BJ (cell line): ENCODE results near the gene CHRNB1. TPM values are rescaled to one million over a fixed set of nuclear protein-coding genes. Genes with fewer than 3 reads are reported as not detected.
A peak's percentile ranks its signal among the peaks of the same experiment; 100 is the strongest.

Experiments
- CTCF ChIA-PET: fragments of 350-600 bp; formaldehyde crosslinking; extraction: SDS; loops from one replicate; lab custom pipeline; 2021; ENCODE audit warnings: antibody characterized with exemption, inconsistent platforms; lab: Yijun Ruan, JAX
- POLR2A ChIA-PET: fragments of 300-600 bp; sonication (Branson Sonifier 250); formaldehyde crosslinking; extraction: SDS; loops from one replicate; lab custom pipeline; 2021; ENCODE audit warnings: antibody characterized with exemption; lab: Charles Lee
- DNase-seq: peaks from one replicate; pipeline ENCODE4 v3.0.0-alpha.2; 2011; ENCODE audit warnings: low read depth
- H3K27me3 ChIP-seq: 2 replicates; pipeline ENCODE4 v1.6.0; 2011; ENCODE audit warnings: low read length; ENCODE audit not compliant: control insufficient read depth, insufficient read depth
- H3K36me3 ChIP-seq: 2 replicates; pipeline ENCODE4 v1.5.1; 2011; ENCODE audit warnings: low read length; ENCODE audit not compliant: control insufficient read depth, insufficient read depth
- H3K4me3 ChIP-seq: 2 replicates; pipeline ENCODE4 v1.5.1; 2011; ENCODE audit warnings: low read depth, mild to moderate bottlenecking, control low read depth, low read length
- polyA plus RNA-seq: library from polyadenylated mRNA; depleted of rRNA; stranded (reverse); fragments of >200 nt; gene quantifications from 2 replicates; pipeline ENCODE4 v1.2.3, GENCODE V29; 2011
- TF ChIP-seq, protein P1 (sequence below): IDR thresholded peaks from 2 replicates; pipeline ENCODE4 v1.5.1; 2011; ENCODE audit warnings: low read depth, mild to moderate bottlenecking, control low read depth, inconsistent platforms, low read length, moderate library complexity; ENCODE audit not compliant: insufficient read depth

The CHRNB1 gene
- polyA plus RNA-seq, 1 experiment, result 6.8 TPM

DNA sequence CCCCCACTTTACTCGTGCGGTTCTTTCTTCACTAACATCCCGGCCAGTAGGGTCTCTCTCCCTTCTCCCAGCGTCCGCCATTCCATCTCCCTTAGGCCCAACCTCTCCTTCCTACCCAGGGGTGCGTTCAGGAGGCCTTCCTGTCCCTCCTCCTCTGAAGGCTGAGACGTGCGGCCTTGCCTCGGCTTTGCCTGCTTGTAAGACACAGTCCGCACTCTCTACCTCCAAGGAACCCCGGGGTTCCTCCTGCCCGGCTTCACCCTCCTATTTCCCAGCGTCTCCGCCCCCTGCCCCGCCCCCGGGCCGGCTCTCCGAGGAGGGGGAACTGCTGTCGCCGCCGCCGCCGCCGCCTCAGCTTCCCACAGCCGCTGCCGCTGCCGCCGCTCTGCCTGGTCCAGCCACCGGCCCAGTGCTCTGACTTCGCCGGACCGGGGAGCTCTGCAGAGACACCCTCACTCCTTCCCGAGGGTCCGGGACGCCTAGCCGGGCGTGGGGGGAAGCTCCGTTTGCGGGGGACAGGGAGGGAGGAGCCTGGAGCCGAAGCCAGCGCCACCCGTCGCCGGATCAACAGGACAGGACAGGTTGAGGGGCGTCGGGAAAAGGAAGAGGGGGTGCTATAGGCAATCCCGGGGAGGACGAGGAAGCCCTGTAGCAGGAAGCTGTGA lies 6.8 kb upstream of the CHRNB1 start:
- ChIA-PET POLR2A (interaction anchor here (0.5 kb wide), 1 partner anchor 118 kb away, joined by 3 read pairs; no protein-coding TSS in a partner anchor), CTCF (interaction anchor here (0.6 to 5.4 kb wide), 9 partner anchors 9 to 151 kb away, joined by 3 to 45 read pairs (median 7); partner anchors contain the start of genes POLR2A, SENP3, SOX15 and TMEM95)
- TF ChIP-seq, protein P1, sequence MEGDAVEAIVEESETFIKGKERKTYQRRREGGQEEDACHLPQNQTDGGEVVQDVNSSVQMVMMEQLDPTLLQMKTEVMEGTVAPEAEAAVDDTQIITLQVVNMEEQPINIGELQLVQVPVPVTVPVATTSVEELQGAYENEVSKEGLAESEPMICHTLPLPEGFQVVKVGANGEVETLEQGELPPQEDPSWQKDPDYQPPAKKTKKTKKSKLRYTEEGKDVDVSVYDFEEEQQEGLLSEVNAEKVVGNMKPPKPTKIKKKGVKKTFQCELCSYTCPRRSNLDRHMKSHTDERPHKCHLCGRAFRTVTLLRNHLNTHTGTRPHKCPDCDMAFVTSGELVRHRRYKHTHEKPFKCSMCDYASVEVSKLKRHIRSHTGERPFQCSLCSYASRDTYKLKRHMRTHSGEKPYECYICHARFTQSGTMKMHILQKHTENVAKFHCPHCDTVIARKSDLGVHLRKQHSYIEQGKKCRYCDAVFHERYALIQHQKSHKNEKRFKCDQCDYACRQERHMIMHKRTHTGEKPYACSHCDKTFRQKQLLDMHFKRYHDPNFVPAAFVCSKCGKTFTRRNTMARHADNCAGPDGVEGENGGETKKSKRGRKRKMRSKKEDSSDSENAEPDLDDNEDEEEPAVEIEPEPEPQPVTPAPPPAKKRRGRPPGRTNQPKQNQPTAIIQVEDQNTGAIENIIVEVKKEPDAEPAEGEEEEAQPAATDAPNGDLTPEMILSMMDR, result no peak
- H3K36me3 ChIP-seq, result no peaks in the 10 kb centered on the region
- no peak for DNase-seq
- H3K4me3 ChIP-seq, result peak overlapping the region; percentile 9; the same call in 1 of the 2 replicates
- H3K27me3 ChIP-seq, result peaks cover 23% of the 10 kb centered on the region

DNA sequence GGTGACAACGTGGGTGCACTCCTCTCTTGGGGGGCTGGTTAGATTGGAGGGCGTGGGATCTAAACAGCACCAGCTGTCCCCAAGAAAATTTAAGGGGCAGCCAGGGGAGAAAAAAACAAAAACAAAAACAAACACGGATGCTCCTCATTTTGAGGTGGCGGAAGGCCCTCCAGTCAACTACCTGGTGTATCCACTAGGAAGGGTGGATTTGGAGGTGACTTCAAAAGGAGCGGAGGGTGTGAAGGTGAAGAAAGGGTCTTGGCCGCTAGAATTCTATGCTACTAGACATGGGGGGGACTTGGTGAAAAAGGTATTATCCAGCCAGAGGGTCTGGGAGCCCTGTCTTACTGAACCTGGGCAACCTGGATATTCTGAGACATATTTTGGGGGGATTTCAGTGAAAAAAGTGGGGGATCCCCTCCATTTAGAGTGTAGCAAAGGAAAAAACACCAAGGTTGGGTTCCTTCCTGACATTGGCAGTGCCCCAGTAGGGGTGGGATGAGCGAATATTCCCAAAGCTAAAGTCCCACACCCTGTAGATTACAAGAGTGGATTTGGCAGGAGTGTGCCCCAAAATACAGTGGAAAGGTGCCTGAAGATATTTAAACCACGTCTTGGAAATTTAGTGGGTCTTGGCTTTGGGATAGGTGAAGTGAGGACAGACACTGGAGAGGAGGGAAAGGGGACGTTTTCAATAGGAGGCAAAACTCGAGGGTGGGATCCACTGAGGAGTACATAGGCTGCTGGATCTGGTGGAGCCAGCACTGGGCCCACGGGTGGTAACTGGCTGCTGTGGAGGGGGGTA lies 6.0 kb upstream of the CHRNB1 start:
- ChIA-PET POLR2A (no interaction called here), CTCF (interaction anchor here (0.6 to 5.4 kb wide), 6 partner anchors 8 to 150 kb away, joined by 3 to 45 read pairs (median 7); partner anchors contain the start of genes SOX15 and TMEM95)
- no peaks in the 10 kb centered on the region for H3K36me3 ChIP-seq
- no peak for DNase-seq
- TF ChIP-seq, protein P1, result no peak
- peaks cover 23% of the 10 kb centered on the region for H3K27me3 ChIP-seq
- peak overlapping the region; percentile 38; the same call in 1 of the 2 replicates for H3K4me3 ChIP-seq

DNA sequence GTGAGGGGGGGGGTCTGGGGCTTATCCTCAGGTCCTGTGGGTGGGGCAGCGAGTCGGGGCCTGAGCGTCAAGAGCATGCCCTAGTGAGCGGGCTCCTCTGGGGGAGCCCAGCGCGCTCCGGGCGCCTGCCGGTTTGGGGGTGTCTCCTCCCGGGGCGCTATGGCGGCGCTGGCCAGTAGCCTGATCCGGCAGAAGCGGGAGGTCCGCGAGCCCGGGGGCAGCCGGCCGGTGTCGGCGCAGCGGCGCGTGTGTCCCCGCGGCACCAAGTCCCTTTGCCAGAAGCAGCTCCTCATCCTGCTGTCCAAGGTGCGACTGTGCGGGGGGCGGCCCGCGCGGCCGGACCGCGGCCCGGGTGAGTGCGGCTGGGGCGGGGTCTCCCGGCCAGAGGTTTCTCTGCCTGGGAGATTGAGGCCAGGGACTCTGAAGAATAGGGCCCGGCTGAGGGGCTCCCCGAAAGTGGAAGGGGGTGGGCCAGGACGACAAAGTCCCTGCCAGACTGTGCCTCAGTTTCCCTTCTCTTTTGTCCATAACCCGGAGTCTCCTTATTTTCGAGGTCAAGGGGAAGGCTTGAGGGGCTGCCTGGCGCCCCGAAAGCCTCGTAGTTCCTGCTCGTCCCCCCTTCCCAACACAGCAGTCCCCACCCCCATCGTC lies 5.3 kb upstream of the CHRNB1 start, which contains the start of gene FGF11:
FGF11 (plus strand) TSS at position 51 of the 651 bp plus-strand sequence; CDS start at position 160, 109 bp downstream.
- H3K27me3 ChIP-seq, result peaks cover 23% of the 10 kb centered on the region
- TF ChIP-seq, protein P1, result no peak
- no peaks in the 10 kb centered on the region for H3K36me3 ChIP-seq
- ChIA-PET POLR2A (no interaction called here), CTCF (interaction anchor here (0.7 to 2.3 kb wide), 5 partner anchors 40 to 195 kb away, joined by 3 to 17 read pairs (median 3); partner anchors contain the start of genes SENP3, TMEM95 and ZBTB4)
- no peak for DNase-seq
- H3K4me3 ChIP-seq, result peak within 1 kb of the TSS; percentile 38

DNA sequence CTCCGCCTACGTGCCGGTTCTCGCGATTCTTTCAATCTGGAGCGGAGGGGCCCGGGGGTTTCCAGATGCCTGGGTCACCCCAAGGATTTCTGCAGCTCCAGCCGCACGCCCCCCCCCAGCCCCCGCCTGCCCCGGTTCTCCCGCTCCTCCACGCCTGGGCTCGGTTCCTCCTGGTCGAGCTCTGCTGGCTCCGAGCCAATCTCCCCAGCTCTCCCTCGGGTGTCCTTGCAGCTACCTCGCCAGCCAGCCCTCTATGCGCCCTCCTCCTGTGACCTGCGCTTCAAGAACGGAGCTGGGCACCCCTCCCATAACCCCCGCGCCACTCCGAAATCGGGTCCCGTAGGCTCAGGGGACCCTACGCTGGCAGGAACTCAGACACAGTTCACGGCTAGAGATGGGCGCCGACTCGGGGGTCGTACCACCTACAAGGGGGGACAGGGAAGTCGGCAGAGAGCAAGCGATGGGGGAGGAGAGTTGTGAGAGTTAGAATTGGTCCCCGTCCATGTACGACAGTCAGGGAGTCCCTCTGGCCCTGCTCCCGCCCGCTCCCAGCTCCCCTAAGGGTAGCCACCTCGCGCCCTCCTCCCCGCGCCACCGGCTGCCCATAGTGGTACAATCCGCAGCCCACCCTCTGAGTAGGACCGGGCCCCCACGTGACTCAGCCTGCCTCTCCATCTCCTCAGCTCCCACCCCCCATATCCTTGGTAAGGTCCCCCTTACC lies 4.6 kb upstream of the CHRNB1 start:
- no peak for DNase-seq
- H3K36me3 ChIP-seq, result no peaks in the 10 kb centered on the region

More for the DNA sequence above, 4.6 kb upstream of the CHRNB1 start:
- H3K27me3 ChIP-seq, result peaks cover 23% of the 10 kb centered on the region
- POLR2A ChIA-PET, result interaction anchor here (0.6 kb wide), 1 partner anchor 129 kb away, joined by 18 read pairs; no protein-coding TSS in a partner anchor
- CTCF ChIA-PET, result interaction anchor here (0.7 to 2.3 kb wide), 7 partner anchors 36 to 620 kb away, joined by 3 to 17 read pairs (median 3); partner anchors contain the start of genes SENP3, TMEM95 and ZBTB4
- H3K4me3 ChIP-seq, result peak overlapping the region; percentile 38
- TF ChIP-seq, protein P1, result no peak
